Pancreas (tissue), 10 donors: ENCODE data around the gene PTCH2. TPM values are rescaled to one million over a fixed set of nuclear protein-coding genes. Genes with fewer than 3 reads are reported as not detected.

ENCODE experiments used
- ATAC-seq, 4 donors: fragments of 200-7000 bp; cut with Tn5 transposase; one replicate each; pipeline versions ENCODE4 v1.8.0 to v1.9.1; 2020; ENCODE audit warnings: mild to moderate bottlenecking in 4 of 4, moderate library complexity in 4 of 4
- DNase-seq, 6 donors: peaks; one replicate each; pipeline ENCODE4 v3.0.0-alpha.2; 2020
- FAIRE-seq: peaks from 2 replicates; lab custom pipeline; 2012; peaks lifted over from hg19 to GRCh38; lab: Jason Lieb, UNC
- H3K27ac ChIP-seq, 4 donors: fragments of 200-600 bp; sonication (generic); 1 replicate in 3 of 4; 2 replicates in 1 of 4; pipeline versions ENCODE4 v1.5.0 to v1.8.0; 2020
- H3K27me3 ChIP-seq, 4 donors: fragments of 200-600 bp; one replicate each; pipeline ENCODE4 v1.8.0; 2021
- H3K36me3 ChIP-seq, 3 donors: fragments of 200-600 bp; sonication (generic) in 1 of 3; one replicate each; pipeline versions ENCODE4 v1.5.0 to v1.8.0; 2020 to 2021
- H3K4me1 ChIP-seq, 3 donors: fragments of 200-600 bp; one replicate each; pipeline ENCODE4 v1.8.0; 2021
- H3K4me3 ChIP-seq, 4 donors: fragments of 200-600 bp; sonication (generic) in 2 of 4; one replicate each; pipeline versions ENCODE4 v1.5.0 to v1.8.0; 2020 to 2021
- H3K9me3 ChIP-seq, 4 donors: fragments of 200-600 bp; one replicate each; pipeline ENCODE4 v1.8.0; 2021
- WGBS, 2 donors: extraction: QIAGEN DNeasy Blood & Tissue Kit; methylation state at CpG; one replicate each; pipeline ENCODE4 v1.1.7; 2013; 5-methylcytosine and 5-hydroxymethylcytosine counted together
- intact Hi-C, 3 donors: fragments of 100-400 bp; cut with DNase I; formaldehyde crosslinking; loops; one replicate each; pipeline versions ENCODE4 v1.11.1 to v1.14.2; 2022
- polyA plus RNA-seq, 2 donors: library from polyadenylated mRNA; stranded (reverse); fragments of 200-250 nt; gene quantifications; one replicate each; pipeline ENCODE4 v1.2.3, GENCODE V29; 2013
- total RNA-seq, 6 donors: library from RNA; stranded (reverse); fragmentation: NEBNext Ultra II Directional in 4 of 6; extraction: Animal tissue kit (Norgen Biotek cat#: 25700) in 4 of 6; gene quantifications; one replicate each; pipeline versions ENCODE4 v1.2.1 to v1.2.4, GENCODE V29; 2021 to 2023
- TF ChIP-seq, protein P1 (sequence below), 4 donors: fragments of 200-600 bp; sonication (generic) in 3 of 4; IDR thresholded peaks; one replicate each; pipeline versions ENCODE4 v1.5.0 to v1.8.0; 2021; ENCODE audit warnings: antibody characterized with exemption in 4 of 4
- donor health status: healthy with polysubstance abuse.
- donor health status: DM: no; HTN: no; CAD: no; lungs with moderate emphysema.
- donor health status: DM: no; HTN: no; CAD: no.
- donor health status: control.
- donor health status: control.
- donor health status: Bipolar disorder and iron deficiency.
- donor health status: DM: yes; HTN: yes; CAD: no.
- donor health status: DM: no; HTN: no; CAD: no.
- donor health status: DM: no; HTN: no; CAD: no.
- donor health status: DM: yes; HTN: yes; CAD: no.

The PTCH2 gene
- total and polyA plus RNA-seq, 8 donors = 0.16 to 1.8 (median 0.38) TPM

DNA sequence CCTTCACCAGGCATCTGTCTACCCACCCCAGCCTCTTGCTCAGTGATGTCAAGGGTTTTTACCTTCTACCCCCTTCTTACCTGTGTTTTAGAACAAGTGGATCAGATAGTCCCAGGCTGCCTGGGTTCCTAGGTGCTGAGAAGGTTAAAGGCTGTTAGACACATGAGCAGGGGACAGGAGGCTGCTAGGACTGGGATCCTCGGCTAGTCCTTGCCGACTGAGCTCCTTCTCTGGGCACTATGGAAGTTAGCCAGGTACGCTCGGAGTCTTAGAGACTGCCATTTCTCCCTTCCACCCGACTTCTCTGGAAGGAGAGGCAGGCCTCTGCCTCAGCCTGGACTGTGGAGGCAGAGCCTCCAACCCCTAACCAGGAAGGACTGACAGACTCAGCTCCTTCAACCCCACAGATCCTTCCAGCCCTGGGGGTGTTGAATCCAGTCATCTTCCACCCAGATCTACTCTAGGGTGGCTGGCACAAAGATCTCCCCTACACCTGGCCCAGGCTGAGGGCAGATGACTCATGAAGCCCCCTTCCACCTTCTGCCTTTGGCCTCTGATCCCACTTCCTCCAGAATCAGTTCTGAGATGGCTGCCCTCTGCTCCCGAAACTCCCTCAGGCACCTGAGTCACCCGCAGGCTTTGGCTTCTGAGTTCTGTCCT lies 36.2 kb downstream of the PTCH2 start, which contains the start of gene DYNLT4:
TSS of gene DYNLT4 (minus strand) at position 648 of the 660 bp plus-strand sequence. CDS start 683 bp downstream, outside the sequence.
- Histone ChIP-seq H3K4me1 (peaks cover 40 to 54% (median 41%) of the 10 kb centered on the region in 3 donors), H3K9me3 (no peaks in the 10 kb centered on the region), H3K27me3 (no peaks in the 10 kb centered on the region), H3K4me3 (peak within 1 kb of the TSS in 1 of 4 donors; percentile 13), H3K27ac (peak within 1 kb of the TSS; percentile 94 to 99 (median 98)), H3K36me3 (peaks cover 0 to 32% (median 10%) of the 10 kb centered on the region in 3 donors)
- FAIRE-seq (no peak), DNase-seq (peak in 1 of 6 donors; percentile 37), ATAC-seq (peak in 2 of 4 donors; percentile 0 to 1)
- intact Hi-C loops = no loop called here
- TF ChIP-seq, protein P1, sequence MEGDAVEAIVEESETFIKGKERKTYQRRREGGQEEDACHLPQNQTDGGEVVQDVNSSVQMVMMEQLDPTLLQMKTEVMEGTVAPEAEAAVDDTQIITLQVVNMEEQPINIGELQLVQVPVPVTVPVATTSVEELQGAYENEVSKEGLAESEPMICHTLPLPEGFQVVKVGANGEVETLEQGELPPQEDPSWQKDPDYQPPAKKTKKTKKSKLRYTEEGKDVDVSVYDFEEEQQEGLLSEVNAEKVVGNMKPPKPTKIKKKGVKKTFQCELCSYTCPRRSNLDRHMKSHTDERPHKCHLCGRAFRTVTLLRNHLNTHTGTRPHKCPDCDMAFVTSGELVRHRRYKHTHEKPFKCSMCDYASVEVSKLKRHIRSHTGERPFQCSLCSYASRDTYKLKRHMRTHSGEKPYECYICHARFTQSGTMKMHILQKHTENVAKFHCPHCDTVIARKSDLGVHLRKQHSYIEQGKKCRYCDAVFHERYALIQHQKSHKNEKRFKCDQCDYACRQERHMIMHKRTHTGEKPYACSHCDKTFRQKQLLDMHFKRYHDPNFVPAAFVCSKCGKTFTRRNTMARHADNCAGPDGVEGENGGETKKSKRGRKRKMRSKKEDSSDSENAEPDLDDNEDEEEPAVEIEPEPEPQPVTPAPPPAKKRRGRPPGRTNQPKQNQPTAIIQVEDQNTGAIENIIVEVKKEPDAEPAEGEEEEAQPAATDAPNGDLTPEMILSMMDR (IDR thresholded peaks at IDR 0.05) = no peak
- 38 to 44% methylated on average over 7 of the region's 7 CpGs for WGBS, 2 donors

DNA sequence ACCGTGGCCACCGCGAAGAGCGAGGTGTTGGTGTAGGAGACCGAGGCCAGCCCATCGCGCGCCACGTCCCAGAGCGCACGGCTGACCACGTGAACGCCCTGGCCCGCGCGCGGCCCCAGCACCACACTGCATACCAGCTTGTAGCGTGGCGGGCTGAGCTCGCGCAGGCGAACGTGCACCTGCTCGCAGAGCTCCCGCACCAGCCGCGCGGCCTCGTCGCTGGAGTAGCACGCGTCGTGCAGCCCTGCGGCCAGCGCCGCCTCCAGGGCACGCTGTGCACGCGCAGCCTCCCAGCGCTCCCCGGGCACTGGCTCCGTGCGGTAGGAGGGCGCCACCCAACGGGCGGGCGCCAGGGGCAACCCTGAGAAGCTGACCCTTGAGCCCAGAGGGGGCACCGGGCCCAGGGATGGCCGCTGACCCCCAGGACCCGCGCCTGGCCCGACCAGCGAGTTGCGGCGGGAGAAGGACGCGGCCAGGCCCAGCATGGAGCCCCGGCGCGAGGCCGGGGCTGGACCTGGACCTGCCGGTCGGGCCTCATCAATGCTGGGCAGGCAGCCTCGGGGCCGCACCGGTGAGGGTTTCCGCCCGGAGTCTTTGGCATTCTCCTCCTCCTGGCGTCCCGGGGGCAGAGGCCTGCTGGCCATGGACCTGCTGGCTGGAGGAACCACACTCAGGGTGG lies 36.9 kb downstream of the PTCH2 start:
- Histone ChIP-seq H3K36me3 (peaks cover 0 to 32% (median 10%) of the 10 kb centered on the region in 3 donors), H3K4me1 (peaks cover 40 to 59% (median 41%) of the 10 kb centered on the region in 3 donors), H3K9me3 (no peaks in the 10 kb centered on the region), H3K27ac (peak overlapping the region; percentile 94 to 99 (median 98)), H3K4me3 (no peak overlapping the region), H3K27me3 (no peaks in the 10 kb centered on the region)
- no peak for ATAC-seq
- TF ChIP-seq, protein P1 (IDR thresholded peaks at IDR 0.05) = no peak
- no peak for FAIRE-seq
- intact Hi-C loops = no loop called here
- 93 to 94% methylated on average over 58 to 70 of the region's 70 CpGs for WGBS, 2 donors
- DNase-seq = peak in 5 of 6 donors; percentile 28 to 86 (median 67)

DNA sequence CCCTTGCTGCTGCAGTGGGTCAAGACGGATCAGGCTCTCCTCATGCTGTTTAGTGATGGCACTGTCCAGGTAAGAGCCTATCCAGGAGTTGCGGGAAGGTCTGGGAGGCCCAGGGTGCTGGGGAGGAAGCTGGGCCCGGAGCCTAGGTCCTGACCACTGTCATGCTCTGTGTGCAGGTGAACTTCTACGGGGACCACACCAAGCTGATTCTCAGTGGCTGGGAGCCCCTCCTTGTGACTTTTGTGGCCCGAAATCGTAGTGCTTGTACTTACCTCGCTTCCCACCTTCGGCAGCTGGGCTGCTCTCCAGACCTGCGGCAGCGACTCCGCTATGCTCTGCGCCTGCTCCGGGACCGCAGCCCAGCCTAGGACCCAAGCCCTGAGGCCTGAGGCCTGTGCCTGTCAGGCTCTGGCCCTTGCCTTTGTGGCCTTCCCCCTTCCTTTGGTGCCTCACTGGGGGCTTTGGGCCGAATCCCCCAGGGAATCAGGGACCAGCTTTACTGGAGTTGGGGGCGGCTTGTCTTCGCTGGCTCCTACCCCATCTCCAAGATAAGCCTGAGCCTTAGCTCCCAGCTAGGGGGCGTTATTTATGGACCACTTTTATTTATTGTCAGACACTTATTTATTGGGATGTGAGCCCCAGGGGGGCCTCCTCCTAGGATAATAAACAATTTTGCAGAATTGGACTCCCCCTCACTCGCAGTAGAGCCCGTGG lies 37.6 kb downstream of the PTCH2 start:
- peak in 2 of 6 donors; percentile 56 to 71 for DNase-seq
- WGBS, 2 donors = 92 to 93% methylated on average over 20 of the region's 20 CpGs
- intact Hi-C loops = no loop called here
- ATAC-seq = no peak
- TF ChIP-seq, protein P1 (IDR thresholded peaks at IDR 0.05) = no peak
- no peak for FAIRE-seq
- peak overlapping the region; percentile 5 to 98 (median 96) for H3K27ac ChIP-seq
- peaks cover 40 to 56% (median 41%) of the 10 kb centered on the region in 3 donors for H3K4me1 ChIP-seq
- H3K9me3 ChIP-seq = no peaks in the 10 kb centered on the region
- H3K36me3 ChIP-seq = peaks cover 0 to 32% (median 10%) of the 10 kb centered on the region in 3 donors
- H3K4me3 ChIP-seq = no peak overlapping the region
- H3K27me3 ChIP-seq = no peaks in the 10 kb centered on the region

DNA sequence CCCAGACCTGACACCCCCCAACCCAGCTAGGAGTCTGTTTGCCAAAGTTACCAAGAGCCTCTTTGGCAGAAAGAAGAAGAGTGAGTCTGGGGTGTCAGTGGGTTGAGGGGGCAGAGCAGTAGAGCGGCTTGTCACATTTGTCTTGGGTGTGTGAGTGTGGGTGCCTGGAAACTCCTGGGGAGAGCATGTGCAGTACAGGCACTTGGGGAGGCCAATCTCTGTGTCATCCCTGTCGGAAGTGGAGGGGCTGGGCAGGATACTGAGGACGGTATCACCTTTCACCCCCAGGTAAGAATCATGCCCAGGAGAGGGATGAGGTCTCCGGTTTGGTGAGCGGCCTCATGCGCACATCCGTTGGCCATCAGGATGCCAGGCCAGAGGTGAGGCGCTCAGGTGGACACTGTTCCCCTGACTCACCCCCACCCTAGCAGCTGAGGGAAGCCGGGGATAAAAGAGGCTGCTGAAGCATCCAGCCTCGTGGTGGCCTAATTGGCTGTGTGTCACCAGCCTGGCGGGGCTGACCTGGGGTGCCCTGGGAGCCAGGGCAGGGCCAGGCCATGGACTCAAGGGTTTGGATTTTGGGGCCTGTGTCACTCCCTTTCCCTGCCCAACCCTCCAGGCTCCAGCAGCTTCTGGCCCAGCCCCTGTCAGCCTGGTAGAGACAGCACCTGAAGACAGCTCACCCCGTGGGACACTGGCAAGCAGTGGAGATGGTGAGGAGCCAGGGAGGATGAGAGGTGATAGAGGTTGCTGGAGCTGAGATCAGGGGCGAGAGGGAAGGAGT lies 39.5 kb downstream of the PTCH2 start:
- H3K4me1 ChIP-seq = peaks cover 22 to 41% (median 27%) of the 10 kb centered on the region in 3 donors
- TF ChIP-seq, protein P1 (IDR thresholded peaks at IDR 0.05) = no peak
- H3K9me3 ChIP-seq = no peaks in the 10 kb centered on the region
- peaks cover 0 to 32% (median 10%) of the 10 kb centered on the region in 3 donors for H3K36me3 ChIP-seq
- H3K4me3 ChIP-seq = no peak overlapping the region
- no peak overlapping the region for H3K27ac ChIP-seq
- 88 to 93% methylated on average over 12 to 13 of the region's 13 CpGs for WGBS, 2 donors
- peak in 2 of 6 donors; percentile 47 to 62 for DNase-seq
- ATAC-seq = no peak
- FAIRE-seq = no peak
- no peaks in the 10 kb centered on the region for H3K27me3 ChIP-seq
- intact Hi-C loops = no loop called here
